HG03139 (cell line): ENCODE data around the gene INHBB.

Source experiments
- ATAC-seq: cut with Tn5 transposase; IDR thresholded peaks from one replicate; pipeline ENCODE4 v1.9.1; 2021; ENCODE audit not compliant: unreplicated experiment

INHBB gene

GRCh38 chr2:120341977-120342376 is 4.0 kb upstream of the INHBB start:
- no peak for ATAC-seq

GRCh38 chr2:120342446-120342845 is 3.5 kb upstream of the INHBB start:
- ATAC-seq, result no peak

GRCh38 chr2:120343100-120343432 is 2.9 kb upstream of the INHBB start:
- no peak for ATAC-seq

- ATAC-seq, result no peak
Measured at GRCh38 chr2:120343433-120344105, 2.4 kb upstream of the INHBB start.

GRCh38 chr2:120344214-120344975 is 1.5 kb upstream of the INHBB start:
- ATAC-seq, result no peak

GRCh38 chr2:120344976-120345581 is 857 bp upstream of the INHBB start:
- no peak for ATAC-seq

GRCh38 chr2:120345608-120346007 is 328 bp upstream of the INHBB start:
- no peak for ATAC-seq

- no peak for ATAC-seq
Measured at GRCh38 chr2:120346667-120347358, 877 bp downstream of the INHBB start.

GRCh38 chr2:120347396-120348060 is 1.6 kb downstream of the INHBB start:
- ATAC-seq, result no peak

- no peak for ATAC-seq
Measured at GRCh38 chr2:120348134-120348736, 2.3 kb downstream of the INHBB start.

- no peak for ATAC-seq
Measured at GRCh38 chr2:120348737-120349439, 3.0 kb downstream of the INHBB start.

- no peak for ATAC-seq
Measured at GRCh38 chr2:120349440-120349921, 3.5 kb downstream of the INHBB start.

- no peak for ATAC-seq
Measured at GRCh38 chr2:120350080-120350479, 4.1 kb downstream of the INHBB start.

- no peak for ATAC-seq
Measured at GRCh38 chr2:120350801-120351320, 4.9 kb downstream of the INHBB start.

- ATAC-seq, result no peak
Measured at GRCh38 chr2:120352696-120353590, 7.0 kb downstream of the INHBB start.

- no peak for ATAC-seq
Measured at GRCh38 chr2:120353591-120353898, 7.6 kb downstream of the INHBB start.

GRCh38 chr2:120353931-120354330 is 8.0 kb downstream of the INHBB start:
- ATAC-seq, result no peak

- ATAC-seq, result no peak
Measured at GRCh38 chr2:120354467-120354866, 8.5 kb downstream of the INHBB start.
